ENCODE data around the gene ACAA1.
"Not testable (repeated sequence)": the region's sequence is repeated elsewhere in the genome, so short reads cannot be mapped to it uniquely, and the experiment has no call there.

The ACAA1 gene

GRCh38 chr3:38154033-38154494 lies 17.1 kb upstream of the ACAA1 start:
- peak; percentile 59 for DNase-seq (ENCODE audit: low read depth)

GRCh38 chr3:38153221-38153620 lies 16.3 kb upstream of the ACAA1 start:
- no peak for DNase-seq (ENCODE audit: low read depth)

GRCh38 chr3:38152609-38153008 lies 15.7 kb upstream of the ACAA1 start:
- no peak for DNase-seq (ENCODE audit: low read depth)

GRCh38 chr3:38151667-38152265 lies 14.8 kb upstream of the ACAA1 start:
- no peak for DNase-seq (ENCODE audit: low read depth)

GRCh38 chr3:38150780-38151528 lies 14.0 kb upstream of the ACAA1 start:
- no peak for DNase-seq (ENCODE audit: low read depth)

GRCh38 chr3:38149708-38150107 lies 12.8 kb upstream of the ACAA1 start:
- no peak for DNase-seq (ENCODE audit: low read depth)

- DNase-seq (ENCODE audit: low read depth), result no peak
Observed at GRCh38 chr3:38148311-38148882, 11.5 kb upstream of the ACAA1 start.

GRCh38 chr3:38147421-38147820 lies 10.5 kb upstream of the ACAA1 start:
- no peak for DNase-seq (ENCODE audit: low read depth)

GRCh38 chr3:38146504-38146903 lies 9.6 kb upstream of the ACAA1 start:
- DNase-seq (ENCODE audit: low read depth), result no peak

- no peak for DNase-seq (ENCODE audit: low read depth)
Observed at GRCh38 chr3:38143511-38143910, 6.6 kb upstream of the ACAA1 start.

GRCh38 chr3:38142959-38143358 lies 6.0 kb upstream of the ACAA1 start:
- DNase-seq (ENCODE audit: low read depth), result no peak

GRCh38 chr3:38141952-38142273 lies 5.0 kb upstream of the ACAA1 start:
- DNase-seq (ENCODE audit: low read depth), result no peak

- no peak for DNase-seq (ENCODE audit: low read depth)
Observed at GRCh38 chr3:38141173-38141951, 4.4 kb upstream of the ACAA1 start.

GRCh38 chr3:38140326-38141172 lies 3.6 kb upstream of the ACAA1 start:
- DNase-seq (ENCODE audit: low read depth), result no peak

GRCh38 chr3:38139652-38140051 lies 2.7 kb upstream of the ACAA1 start:
- DNase-seq (ENCODE audit: low read depth), result no peak

- no peak for DNase-seq (ENCODE audit: low read depth)
Observed at GRCh38 chr3:38139191-38139590, 2.3 kb upstream of the ACAA1 start.

- no peak for DNase-seq (ENCODE audit: low read depth)
Observed at GRCh38 chr3:38138349-38139190, 1.6 kb upstream of the ACAA1 start, which contains the start of gene MYD88. Gene MYD88 (plus strand): TSS chr3:38138661. CDS start chr3:38138701, 40 bp downstream.

GRCh38 chr3:38137615-38138348 lies 855 bp upstream of the ACAA1 start:
- DNase-seq (ENCODE audit: low read depth), result no peak

GRCh38 chr3:38136393-38136776 lies 542 bp downstream of the ACAA1 start:
- DNase-seq (ENCODE audit: low read depth), result no peak

GRCh38 chr3:38135621-38136277 lies 1.2 kb downstream of the ACAA1 start:
- not testable (repeated sequence) for DNase-seq (ENCODE audit: low read depth)
